HUES64 (cell line): ENCODE data around the gene COL27A1.

Source experiments
- H3K27ac ChIP-seq: 2 replicates; pipeline ENCODE4 v1.7.0; 2013; ENCODE audit warnings: low read depth, low read length, inconsistent platforms
- H3K27me3 ChIP-seq: 2 replicates; pipeline ENCODE4 v1.6.1; 2013; ENCODE audit warnings: mild to moderate bottlenecking, low read length; ENCODE audit not compliant: insufficient read depth
- H3K36me3 ChIP-seq: 2 replicates; pipeline ENCODE4 v1.6.1; 2013; ENCODE audit warnings: mild to moderate bottlenecking, low read length; ENCODE audit not compliant: insufficient read depth
- H3K4me1 ChIP-seq: 2 replicates; pipeline ENCODE4 v1.6.1; 2013; ENCODE audit warnings: mild to moderate bottlenecking, low read length, moderate library complexity; ENCODE audit not compliant: insufficient read depth
- H3K4me3 ChIP-seq: 2 replicates; pipeline ENCODE4 v1.5.1; 2013; ENCODE audit warnings: mild to moderate bottlenecking, low read length, moderate library complexity
- H3K9ac ChIP-seq: 2 replicates; pipeline ENCODE4 v1.6.1; 2013; ENCODE audit warnings: mild to moderate bottlenecking, low read depth, low read length
- H3K9me3 ChIP-seq: 2 replicates; pipeline ENCODE4 v1.6.1; 2013; ENCODE audit warnings: low read depth, low read length; ENCODE audit not compliant: insufficient read depth
- WGBS: fragments of 150-250, 120-280 bp; methylation state at CpG from one replicate; pipeline ENCODE4 v1.1.7; 2013; ENCODE audit warnings: missing lambda C conversion rate; 5-methylcytosine and 5-hydroxymethylcytosine counted together

The COL27A1 gene

GRCh38 chr9:114153761-114154599 is 1.4 kb upstream of the COL27A1 start:
- Histone ChIP-seq H3K4me1 (peaks cover 19% of the 10 kb centered on the region), H3K9me3 (no peaks in the 10 kb centered on the region), H3K36me3 (no peaks in the 10 kb centered on the region), H3K27ac (no peak overlapping the region), H3K27me3 (peaks cover 40% of the 10 kb centered on the region), H3K9ac (peak overlapping the region; percentile 38; the same call in 1 of the 2 replicates), H3K4me3 (peak overlapping the region; percentile 71)
- 1% methylated on average over 80 of the region's 80 CpGs for WGBS

DNA sequence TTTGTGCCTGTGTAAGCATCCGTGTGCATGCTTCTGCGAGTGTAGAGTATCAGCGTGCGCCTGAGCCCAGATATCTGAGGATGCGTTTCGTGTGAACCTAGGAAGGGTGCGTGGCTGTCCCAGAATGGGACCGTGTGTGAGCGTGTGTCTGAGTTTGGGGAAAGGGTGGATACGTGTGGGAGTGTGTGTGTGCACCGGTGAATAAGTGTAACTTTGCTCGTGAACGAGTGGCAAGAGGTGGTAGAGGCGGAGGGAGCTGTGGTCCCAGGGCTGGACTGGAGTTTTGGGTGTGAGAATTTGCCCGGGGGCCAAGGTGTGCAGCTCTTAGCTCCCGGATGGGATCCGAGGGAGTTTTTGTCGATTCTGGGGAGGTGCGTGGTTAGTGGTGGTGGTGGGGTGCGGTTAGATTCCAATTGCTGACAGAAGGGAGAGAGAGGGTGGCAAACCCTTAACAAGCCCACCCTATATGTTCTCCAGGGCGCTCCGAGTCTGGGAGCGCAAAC is 686 bp upstream of the COL27A1 start:
- H3K4me1 ChIP-seq, result peaks cover 23% of the 10 kb centered on the region
- WGBS, result 6% methylated on average over 22 of the region's 23 CpGs
- no peaks in the 10 kb centered on the region for H3K9me3 ChIP-seq
- no peak overlapping the region; the same call in 1 of the 2 replicates for H3K9ac ChIP-seq
- peaks cover 40% of the 10 kb centered on the region for H3K27me3 ChIP-seq
- H3K27ac ChIP-seq, result no peak overlapping the region
- H3K36me3 ChIP-seq, result no peaks in the 10 kb centered on the region
- H3K4me3 ChIP-seq, result peak overlapping the region; percentile 71

GRCh38 chr9:114155995-114156656 is 789 bp downstream of the COL27A1 start:
- Histone ChIP-seq H3K36me3 (no peaks in the 10 kb centered on the region), H3K9me3 (no peaks in the 10 kb centered on the region), H3K27ac (no peak overlapping the region), H3K9ac (peak overlapping the region; percentile 57), H3K4me3 (peak overlapping the region; percentile 75), H3K4me1 (peaks cover 24% of the 10 kb centered on the region), H3K27me3 (peaks cover 40% of the 10 kb centered on the region)
- under 1% methylated on average over 56 of the region's 57 CpGs for WGBS

- 41% methylated on average over 31 of the region's 31 CpGs for WGBS
- no peaks in the 10 kb centered on the region for H3K9me3 ChIP-seq
- H3K36me3 ChIP-seq, result no peaks in the 10 kb centered on the region
- peak overlapping the region; percentile 75 for H3K4me3 ChIP-seq
- peaks cover 39% of the 10 kb centered on the region for H3K27me3 ChIP-seq
- peaks cover 24% of the 10 kb centered on the region for H3K4me1 ChIP-seq
- H3K27ac ChIP-seq, result no peak overlapping the region
- peak overlapping the region; percentile 57 for H3K9ac ChIP-seq
Observed at GRCh38 chr9:114156657-114157421, 1.5 kb downstream of the COL27A1 start.

- Histone ChIP-seq H3K4me3 (no peak overlapping the region), H3K27ac (no peak overlapping the region), H3K9me3 (no peaks in the 10 kb centered on the region), H3K27me3 (peaks cover 32% of the 10 kb centered on the region), H3K9ac (no peak overlapping the region), H3K36me3 (no peaks in the 10 kb centered on the region), H3K4me1 (peaks cover 21% of the 10 kb centered on the region)
- 81% methylated on average over 9 of the region's 9 CpGs for WGBS
Observed at GRCh38 chr9:114157516-114158176, 2.3 kb downstream of the COL27A1 start.

- H3K27ac ChIP-seq, result no peak overlapping the region
- H3K4me1 ChIP-seq, result peaks cover 16% of the 10 kb centered on the region
- WGBS, result 80% methylated on average over 10 of the region's 10 CpGs
- H3K9me3 ChIP-seq, result no peaks in the 10 kb centered on the region
- H3K9ac ChIP-seq, result no peak overlapping the region
- no peaks in the 10 kb centered on the region for H3K36me3 ChIP-seq
- H3K27me3 ChIP-seq, result peaks cover 22% of the 10 kb centered on the region
- no peak overlapping the region for H3K4me3 ChIP-seq
Observed at GRCh38 chr9:114158482-114159130, 3.3 kb downstream of the COL27A1 start.

GRCh38 chr9:114159691-114160090 is 4.4 kb downstream of the COL27A1 start:
- no peaks in the 10 kb centered on the region for H3K36me3 ChIP-seq
- H3K27me3 ChIP-seq, result peaks cover 11% of the 10 kb centered on the region
- H3K4me1 ChIP-seq, result peaks cover 16% of the 10 kb centered on the region
- no peak overlapping the region for H3K9ac ChIP-seq
- WGBS, result 74% methylated on average over 3 of the region's 3 CpGs
- H3K9me3 ChIP-seq, result no peaks in the 10 kb centered on the region
- H3K27ac ChIP-seq, result no peak overlapping the region
- H3K4me3 ChIP-seq, result no peak overlapping the region

DNA sequence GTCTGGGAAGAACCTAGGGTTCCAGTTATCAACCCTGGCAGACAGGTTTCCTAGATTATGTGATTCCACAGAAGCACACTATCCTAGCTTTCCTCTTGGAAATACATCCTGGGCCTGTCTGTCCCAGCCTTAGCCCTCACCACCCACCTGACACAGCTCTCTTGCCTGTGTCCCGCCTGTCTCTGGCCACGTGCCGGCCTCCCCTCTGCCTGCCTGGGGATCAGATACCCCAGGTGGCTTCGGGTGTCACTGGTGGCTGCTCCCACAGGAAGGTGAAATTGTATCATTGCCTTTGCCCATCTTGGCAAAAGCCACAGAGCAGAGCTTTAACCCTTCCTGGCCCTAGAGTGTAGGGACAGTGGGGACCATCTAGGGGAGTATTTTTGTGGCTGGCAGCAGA is 6.2 kb downstream of the COL27A1 start:
- Histone ChIP-seq H3K9ac (no peak overlapping the region), H3K9me3 (no peaks in the 10 kb centered on the region), H3K4me3 (no peak overlapping the region), H3K4me1 (peaks cover 15% of the 10 kb centered on the region), H3K27me3 (peaks cover 3% of the 10 kb centered on the region; the same call in 1 of the 2 replicates), H3K36me3 (peaks cover 4% of the 10 kb centered on the region; the same call in 1 of the 2 replicates), H3K27ac (no peak overlapping the region)
- 90% methylated on average over 4 of the region's 4 CpGs for WGBS

GRCh38 chr9:114163517-114163951 is 8.2 kb downstream of the COL27A1 start:
- peaks cover 15% of the 10 kb centered on the region for H3K4me1 ChIP-seq
- H3K27ac ChIP-seq, result no peak overlapping the region
- no peaks in the 10 kb centered on the region for H3K9me3 ChIP-seq
- H3K9ac ChIP-seq, result no peak overlapping the region
- 26% methylated on average over 13 of the region's 13 CpGs for WGBS
- H3K4me3 ChIP-seq, result no peak overlapping the region
- H3K36me3 ChIP-seq, result peaks cover 13% of the 10 kb centered on the region
- no peaks in the 10 kb centered on the region for H3K27me3 ChIP-seq

- Histone ChIP-seq H3K27ac (no peak overlapping the region), H3K4me3 (no peak overlapping the region), H3K9ac (no peak overlapping the region), H3K27me3 (no peaks in the 10 kb centered on the region), H3K9me3 (no peaks in the 10 kb centered on the region), H3K36me3 (peaks cover 15% of the 10 kb centered on the region), H3K4me1 (peaks cover 15% of the 10 kb centered on the region)
- WGBS, result 67% methylated on average over 1 of the region's 1 CpG
Observed at GRCh38 chr9:114164191-114164794, 9.0 kb downstream of the COL27A1 start.
